HG03439 (cell line): Measurements from ENCODE around the gene EPB41L4B.

Source experiments
- ATAC-seq: cut with Tn5 transposase; IDR thresholded peaks from one replicate; pipeline ENCODE4 v1.9.1; 2021; ENCODE audit warnings: mild to moderate bottlenecking, moderate library complexity; ENCODE audit not compliant: unreplicated experiment

EPB41L4B gene

GRCh38 chr9:109270971-109271925, 49.6 kb downstream of the EPB41L4B start:
- no peak for ATAC-seq

- no peak for ATAC-seq
Measured at GRCh38 chr9:109270441-109270840, 50.4 kb downstream of the EPB41L4B start.

- no peak for ATAC-seq
Measured at GRCh38 chr9:109269839-109270238, 51.0 kb downstream of the EPB41L4B start.

- no peak for ATAC-seq
Measured at GRCh38 chr9:109269081-109269480, 51.8 kb downstream of the EPB41L4B start.

- ATAC-seq: no peak
Measured at GRCh38 chr9:109267555-109267954, 53.3 kb downstream of the EPB41L4B start.

GRCh38 chr9:109264877-109265587, 55.8 kb downstream of the EPB41L4B start:
- no peak for ATAC-seq

- ATAC-seq: no peak
Measured at GRCh38 chr9:109263358-109263757, 57.5 kb downstream of the EPB41L4B start.

GRCh38 chr9:109258481-109259302, 62.2 kb downstream of the EPB41L4B start:
- ATAC-seq: no peak

GRCh38 chr9:109256336-109256735, 64.5 kb downstream of the EPB41L4B start:
- ATAC-seq: no peak

- no peak for ATAC-seq
Measured at GRCh38 chr9:109255394-109255793, 65.5 kb downstream of the EPB41L4B start.

- ATAC-seq: no peak
Measured at GRCh38 chr9:109254317-109254716, 66.5 kb downstream of the EPB41L4B start.

- no peak for ATAC-seq
Measured at GRCh38 chr9:109253637-109254284, 67.1 kb downstream of the EPB41L4B start.

GRCh38 chr9:109253241-109253636, 67.6 kb downstream of the EPB41L4B start:
- ATAC-seq: no peak

- no peak for ATAC-seq
Measured at GRCh38 chr9:109252291-109252690, 68.6 kb downstream of the EPB41L4B start.

GRCh38 chr9:109251776-109252106, 69.1 kb downstream of the EPB41L4B start:
- ATAC-seq: no peak

GRCh38 chr9:109251080-109251775, 69.6 kb downstream of the EPB41L4B start:
- ATAC-seq: no peak

- no peak for ATAC-seq
Measured at GRCh38 chr9:109250771-109251079, 70.1 kb downstream of the EPB41L4B start.

- ATAC-seq: no peak
Measured at GRCh38 chr9:109250311-109250741, 70.5 kb downstream of the EPB41L4B start.

GRCh38 chr9:109249615-109250014, 71.2 kb downstream of the EPB41L4B start:
- no peak for ATAC-seq

GRCh38 chr9:109248133-109248581, 72.7 kb downstream of the EPB41L4B start:
- no peak for ATAC-seq
